Measurements from ENCODE around the gene ATP8A2.

ATP8A2 gene

GRCh38 chr13:25579221-25579620, 207.4 kb downstream of the ATP8A2 start:
- no peak overlapping the region for H3K4me3 ChIP-seq (ENCODE audit: low read depth, low read length)
- TF ChIP-seq CTCF (conservative IDR thresholded peaks at IDR 0.05; ENCODE audit: low read depth, low read length): no peak
- DNase-seq (ENCODE audit: low read depth): no peak

GRCh38 chr13:25581351-25581750, 209.6 kb downstream of the ATP8A2 start:
- H3K4me3 ChIP-seq (ENCODE audit: low read depth, low read length): no peak overlapping the region
- DNase-seq (ENCODE audit: low read depth): no peak
- TF ChIP-seq CTCF (conservative IDR thresholded peaks at IDR 0.05; ENCODE audit: low read depth, low read length): no peak

DNA sequence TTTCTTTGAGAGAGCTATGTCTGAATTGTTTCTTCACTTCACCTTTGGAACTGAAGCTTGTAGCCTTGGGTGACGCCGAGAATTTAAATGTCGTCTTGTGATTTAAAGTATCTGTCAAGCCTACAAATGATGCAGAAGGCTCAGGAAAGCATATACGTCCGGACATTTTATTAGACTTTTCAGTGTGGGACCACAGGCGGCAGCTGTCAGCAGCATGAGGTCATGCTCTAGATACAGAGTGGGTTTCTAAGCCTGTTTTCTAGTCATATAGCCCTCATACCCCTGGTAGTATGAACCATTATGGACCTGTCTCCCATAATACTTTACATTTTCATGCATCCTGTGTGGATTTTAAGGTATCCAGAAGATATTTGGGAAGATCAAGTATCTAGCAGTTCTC, 212.3 kb downstream of the ATP8A2 start:
- no peak for DNase-seq (ENCODE audit: low read depth)
- no peak for TF ChIP-seq CTCF (conservative IDR thresholded peaks at IDR 0.05; ENCODE audit: low read depth, low read length)
- no peak overlapping the region for H3K4me3 ChIP-seq (ENCODE audit: low read depth, low read length)

DNA sequence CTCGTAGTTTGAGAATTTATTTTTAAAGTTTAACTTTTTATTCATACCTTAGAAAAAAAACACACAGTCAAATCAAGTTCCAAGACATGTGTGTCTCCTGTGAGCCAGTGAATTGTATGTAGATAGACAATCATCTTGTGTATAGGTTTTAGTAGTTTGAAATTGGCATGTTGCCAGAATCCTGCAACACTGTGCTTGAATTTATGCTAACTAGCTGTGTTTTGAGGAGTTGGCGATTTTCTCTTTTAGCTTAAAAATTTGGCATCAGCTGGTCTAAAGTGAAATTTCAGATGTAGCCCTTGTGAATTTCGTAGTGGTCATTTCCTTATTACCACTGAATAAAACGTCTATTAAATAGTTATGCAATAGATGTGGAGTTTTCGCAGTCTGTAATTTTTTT, 213.2 kb downstream of the ATP8A2 start:
- no peak for TF ChIP-seq CTCF (conservative IDR thresholded peaks at IDR 0.05; ENCODE audit: low read depth, low read length)
- H3K4me3 ChIP-seq (ENCODE audit: low read depth, low read length): no peak overlapping the region
- DNase-seq (ENCODE audit: low read depth): peak; percentile 2

DNA sequence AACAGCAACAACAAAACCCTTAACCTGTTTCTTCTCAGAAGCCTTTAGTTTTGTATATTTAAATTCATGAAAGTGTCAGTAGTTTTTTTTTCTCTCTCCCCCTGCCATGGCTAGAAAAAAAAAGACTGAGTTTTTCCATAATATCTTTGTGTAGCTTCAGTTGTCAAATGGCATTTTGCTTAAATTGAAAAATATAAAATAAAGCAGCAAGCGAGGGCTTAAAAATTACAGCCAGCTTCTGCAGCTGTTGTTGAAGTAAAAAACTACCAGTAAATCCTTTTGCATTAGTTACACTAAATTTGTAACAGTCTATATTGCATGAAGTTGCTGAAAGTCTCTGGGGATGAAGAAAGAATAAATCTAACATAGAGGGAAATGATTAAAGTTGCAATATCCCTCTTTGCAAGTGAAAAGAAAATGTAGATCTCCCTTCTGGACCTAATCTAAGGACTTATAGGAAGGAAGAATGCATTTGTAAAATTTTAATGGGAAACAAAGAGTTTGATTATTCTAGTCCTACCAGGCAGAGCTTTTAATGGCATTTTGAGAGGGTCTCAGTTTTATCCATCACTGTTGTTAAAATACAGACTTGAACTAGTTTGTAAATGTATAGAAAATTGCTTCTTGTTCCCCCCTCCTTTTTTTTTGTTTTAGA, 215.7 kb downstream of the ATP8A2 start:
- H3K4me3 ChIP-seq (ENCODE audit: low read depth, low read length): no peak overlapping the region
- TF ChIP-seq CTCF (conservative IDR thresholded peaks at IDR 0.05; ENCODE audit: low read depth, low read length): no peak
- DNase-seq (ENCODE audit: low read depth): no peak

DNA sequence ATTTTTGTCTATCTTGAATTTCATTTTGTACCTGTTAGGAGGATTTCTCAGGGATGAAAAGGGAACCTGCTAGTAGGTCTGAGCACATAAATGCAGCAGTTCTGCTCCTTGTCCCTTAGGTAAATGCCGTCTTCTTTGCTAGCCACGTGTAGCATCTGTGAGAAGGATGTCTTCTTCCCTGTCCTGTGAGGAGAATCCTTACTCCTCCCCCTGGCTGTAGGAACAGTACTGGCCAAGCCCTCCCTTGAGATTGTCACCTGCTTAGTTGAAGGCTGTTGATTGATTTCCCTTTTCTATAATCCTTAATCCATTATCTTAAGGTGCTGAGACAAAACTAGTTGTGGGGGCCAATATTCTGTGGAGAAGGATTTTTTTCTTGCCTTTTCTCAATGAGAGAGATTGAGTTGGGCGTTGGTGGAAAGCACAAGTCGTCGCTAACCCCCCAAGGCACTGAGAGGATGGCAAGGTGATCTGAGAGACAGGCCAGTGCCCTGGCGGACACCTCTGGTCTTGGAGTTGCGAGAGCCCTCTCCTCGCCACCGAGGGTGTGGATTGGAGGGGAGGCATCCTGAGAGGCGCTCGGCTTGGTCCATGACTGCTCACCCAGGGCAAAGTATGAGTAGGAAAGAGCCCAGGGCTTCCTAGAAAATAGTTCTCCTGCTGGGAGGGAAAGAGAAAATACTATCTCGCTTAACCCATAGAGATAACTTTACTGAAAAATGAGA, 216.7 kb downstream of the ATP8A2 start:
- no peak overlapping the region for H3K4me3 ChIP-seq (ENCODE audit: low read depth, low read length)
- TF ChIP-seq CTCF (conservative IDR thresholded peaks at IDR 0.05; ENCODE audit: low read depth, low read length): no peak
- DNase-seq (ENCODE audit: low read depth): no peak

- DNase-seq (ENCODE audit: low read depth): no peak
- TF ChIP-seq CTCF (conservative IDR thresholded peaks at IDR 0.05; ENCODE audit: low read depth, low read length): no peak
- no peak overlapping the region for H3K4me3 ChIP-seq (ENCODE audit: low read depth, low read length)
These were observed 226.6 kb downstream of the ATP8A2 start for GRCh38 chr13:25598421-25598820.

All from choroid plexus epithelial cell (primary cell).